Keratinocyte (primary cell): ENCODE measurements around the gene PRR9.
A peak's percentile ranks its signal among the peaks of the same experiment; 100 is the strongest.

Source experiments
- CTCF ChIP-seq, 3 experiments: IDR thresholded peaks in 1 of 3; conservative IDR thresholded peaks in 1 of 3; optimal IDR thresholded peaks in 1 of 3; 2 replicates in 2 of 3; 3 replicates in 1 of 3; pipeline versions ENCODE3 to v1.5.1; 2011; ENCODE audit warnings: low read length in 3 of 3, mild to moderate bottlenecking in 3 of 3, moderate library complexity in 2 of 3, control low read depth in 1 of 3, inconsistent platforms in 1 of 3; ENCODE audit not compliant: insufficient read depth in 2 of 3; ENCODE audit errors: extremely low read depth in 1 of 3
- EZH2 ChIP-seq: IDR thresholded peaks from one replicate; pipeline ENCODE4 v1.6.1; 2012; ENCODE audit warnings: inconsistent platforms, mild to moderate bottlenecking, low read length, moderate library complexity

DNA sequence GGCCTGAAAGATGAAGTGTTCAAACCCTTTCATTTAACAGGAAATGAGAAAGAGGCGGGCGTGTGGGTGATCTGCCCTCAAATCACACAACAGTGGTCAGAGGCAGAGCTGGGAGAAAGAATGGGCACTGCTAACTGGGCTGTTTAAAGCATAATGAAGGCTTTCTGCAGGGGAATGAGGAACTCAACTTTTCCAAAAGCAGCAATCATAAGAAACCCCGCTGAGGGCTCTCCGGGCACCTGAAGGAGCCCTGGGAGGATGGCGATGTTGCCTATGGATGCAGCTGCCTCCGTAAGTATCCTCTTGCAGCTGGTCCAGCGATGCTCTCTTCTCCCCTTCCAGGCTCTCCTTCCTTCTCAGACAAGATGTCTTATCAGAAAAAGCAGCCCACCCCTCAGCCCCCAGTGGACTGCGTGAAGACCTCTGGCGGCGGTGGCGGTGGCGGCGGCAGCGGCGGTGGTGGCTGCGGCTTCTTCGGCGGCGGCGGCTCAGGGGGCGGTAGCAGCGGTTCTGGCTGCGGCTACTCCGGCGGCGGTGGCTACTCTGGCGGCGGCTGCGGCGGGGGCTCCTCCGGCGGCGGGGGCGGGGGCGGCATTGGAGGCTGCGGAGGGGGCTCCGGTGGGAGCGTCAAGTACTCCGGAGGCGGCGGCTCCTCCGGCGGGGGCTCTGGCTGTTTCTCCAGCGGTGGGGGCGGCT, 43.3 kb downstream of the PRR9 start:
- TF ChIP-seq CTCF (optimal IDR thresholded peaks at IDR 0.05 in 1 of 3, IDR thresholded peaks at IDR 0.05 in 1 of 3, conservative IDR thresholded peaks at IDR 0.05 in 1 of 3; ENCODE audit: extremely low read depth in 1 of 3, insufficient read depth in 2 of 3, low read length in 3 of 3) (no peak), EZH2 (peak; percentile 89)
